Posterior cingulate gyrus (tissue), 11 donors: ENCODE results near the gene ARPC5.
A peak's percentile ranks its signal among the peaks of the same experiment; 100 is the strongest.
"Not testable (repeated sequence)": the region's sequence is repeated elsewhere in the genome, so short reads cannot be mapped to it uniquely, and the experiment has no call there.

ENCODE experiments used
- DNase-seq, 10 donors: peaks; one replicate each; pipeline versions ENCODE4 v3.0.0 to v3.0.0-alpha.2; 2020 to 2021; ENCODE audit warnings: mixed read lengths in 3 of 10
- intact Hi-C: fragments of 100-400 bp; cut with DNase I; formaldehyde crosslinking; loops from one replicate; pipeline ENCODE4 v1.15.1; 2023

The ARPC5 gene

DNA sequence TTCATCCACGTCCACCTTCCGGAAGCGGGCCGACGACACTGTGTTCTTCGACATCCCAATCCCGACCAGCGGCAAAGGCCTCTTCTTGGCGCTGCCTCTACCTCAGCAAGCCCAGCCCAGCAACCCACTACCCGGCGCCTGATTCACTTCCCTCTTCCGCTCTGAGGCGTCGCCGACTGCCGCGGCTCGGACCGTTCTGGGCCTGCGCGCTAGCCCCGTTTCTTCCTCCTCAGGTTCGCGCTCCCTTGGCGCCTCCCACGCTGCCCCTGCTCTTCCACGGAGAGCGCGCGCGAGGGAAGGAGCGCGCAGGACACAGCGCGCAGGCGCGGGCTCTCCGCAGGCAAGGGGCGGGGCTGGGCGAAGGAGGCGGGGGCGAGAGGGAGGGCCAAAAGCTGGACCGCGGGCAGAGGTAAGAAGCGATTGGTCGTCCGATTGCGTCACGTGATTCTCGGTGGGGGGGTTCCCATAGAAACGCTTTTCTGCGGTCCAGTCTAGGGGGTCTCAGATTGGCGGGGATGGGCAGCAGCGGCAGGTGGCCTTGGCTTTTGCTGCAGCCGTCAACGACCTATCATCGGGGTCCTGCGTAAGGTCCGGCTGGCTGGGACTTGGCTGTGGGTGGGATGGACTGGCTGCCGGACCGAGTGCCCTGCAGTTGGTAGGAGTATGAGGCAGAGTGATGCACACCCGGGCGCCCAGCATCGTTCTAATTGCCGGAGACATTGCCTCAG lies at the start of gene ARPC5:
Gene ARPC5, minus strand, starts transcription at position 178 of the 728 bp plus-strand sequence. Its CDS starts 124 bp downstream, at position 54.
- intact Hi-C loops = loop anchor here (5.0 kb wide), 2 partner anchors 163 to 282 kb away; partner anchors contain the start of gene SMG7
- peak; percentile 96 to 100 (median 98) for DNase-seq

GRCh38 chr1:183685112-183685713 lies 49.6 kb upstream of the ARPC5 start:
- no peak for DNase-seq
- intact Hi-C loops = no loop called here

GRCh38 chr1:183679363-183679762 lies 43.8 kb upstream of the ARPC5 start:
- intact Hi-C loops = not testable (repeated sequence)

GRCh38 chr1:183678819-183679218 lies 43.2 kb upstream of the ARPC5 start:
- intact Hi-C loops = no loop called here
- DNase-seq = no peak

More at GRCh38 chr1:183679363-183679762, 43.8 kb upstream of the ARPC5 start:
- DNase-seq = not testable (repeated sequence)

DNA sequence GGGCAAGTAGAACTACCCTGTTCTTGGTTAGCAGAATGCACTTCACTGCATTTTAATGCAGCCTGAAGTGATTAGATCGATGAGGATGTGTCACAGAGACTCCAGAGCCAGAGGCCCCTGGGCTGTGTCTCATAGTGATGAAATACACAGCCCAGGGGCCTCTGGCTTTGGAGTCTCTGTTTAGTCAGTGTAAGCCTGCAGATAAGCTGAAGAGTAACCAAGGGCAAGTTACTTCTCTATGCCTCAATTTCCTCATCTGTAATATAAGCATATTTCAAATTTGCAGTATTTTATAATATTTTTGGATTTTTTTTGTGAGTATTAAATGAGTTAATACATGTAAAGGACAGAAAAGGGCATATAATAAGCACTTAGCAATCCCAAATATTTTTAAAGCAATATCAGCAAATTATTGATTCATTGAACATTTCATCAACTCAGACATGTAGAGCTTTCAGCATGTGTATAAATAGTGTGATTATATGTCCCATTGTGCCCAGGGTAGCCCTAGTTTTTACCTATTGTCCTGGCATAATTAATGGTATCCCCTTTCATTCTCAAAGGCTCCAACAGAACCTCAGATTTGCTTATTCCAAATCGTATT lies 41.1 kb upstream of the ARPC5 start:
- DNase-seq = no peak
- intact Hi-C loops = no loop called here

- intact Hi-C loops = no loop called here
- DNase-seq = no peak
These were observed 40.5 kb upstream of the ARPC5 start for GRCh38 chr1:183675883-183676585.

DNA sequence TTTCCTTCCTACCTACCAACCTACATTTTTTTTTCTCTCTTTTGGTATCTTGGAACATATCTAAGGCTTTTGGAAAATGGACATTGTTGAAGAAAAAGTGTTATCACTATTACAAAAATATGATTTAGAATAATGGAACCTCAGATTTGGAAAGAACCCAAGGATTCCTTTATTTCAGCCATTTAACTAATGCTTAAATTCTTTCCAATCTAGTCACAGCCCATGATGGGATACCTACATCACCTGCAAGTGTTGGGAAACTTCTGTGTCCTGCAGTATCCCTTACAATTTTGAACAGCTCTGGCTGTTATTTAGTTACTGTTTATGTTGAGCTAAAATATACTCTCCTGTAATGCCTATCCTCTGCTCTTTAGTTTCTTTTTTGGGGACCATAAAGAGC lies 39.8 kb upstream of the ARPC5 start:
- DNase-seq = no peak
- intact Hi-C loops = no loop called here

DNA sequence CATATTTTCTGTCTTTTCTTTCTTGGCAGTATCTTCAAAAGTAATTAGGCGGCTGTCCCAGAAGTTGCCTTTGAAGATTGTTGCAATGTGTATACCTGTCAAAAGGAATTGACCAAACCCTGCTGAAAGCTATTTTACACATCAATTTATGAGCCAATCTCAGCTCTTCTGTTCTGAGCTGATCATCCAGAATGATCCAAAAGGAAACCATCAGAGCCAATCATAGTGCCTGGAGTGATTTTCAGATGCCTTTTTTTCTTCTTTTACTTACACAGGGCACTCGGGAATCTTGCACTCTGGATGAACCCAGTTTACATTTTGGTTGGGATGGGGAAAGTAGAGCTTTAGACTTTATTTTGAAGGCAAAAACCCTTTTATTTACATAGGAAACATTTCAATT lies 39.3 kb upstream of the ARPC5 start:
- intact Hi-C loops = no loop called here
- DNase-seq = no peak

- no peak for DNase-seq
- intact Hi-C loops = no loop called here
These were observed 38.8 kb upstream of the ARPC5 start for GRCh38 chr1:183674339-183674738.

DNA sequence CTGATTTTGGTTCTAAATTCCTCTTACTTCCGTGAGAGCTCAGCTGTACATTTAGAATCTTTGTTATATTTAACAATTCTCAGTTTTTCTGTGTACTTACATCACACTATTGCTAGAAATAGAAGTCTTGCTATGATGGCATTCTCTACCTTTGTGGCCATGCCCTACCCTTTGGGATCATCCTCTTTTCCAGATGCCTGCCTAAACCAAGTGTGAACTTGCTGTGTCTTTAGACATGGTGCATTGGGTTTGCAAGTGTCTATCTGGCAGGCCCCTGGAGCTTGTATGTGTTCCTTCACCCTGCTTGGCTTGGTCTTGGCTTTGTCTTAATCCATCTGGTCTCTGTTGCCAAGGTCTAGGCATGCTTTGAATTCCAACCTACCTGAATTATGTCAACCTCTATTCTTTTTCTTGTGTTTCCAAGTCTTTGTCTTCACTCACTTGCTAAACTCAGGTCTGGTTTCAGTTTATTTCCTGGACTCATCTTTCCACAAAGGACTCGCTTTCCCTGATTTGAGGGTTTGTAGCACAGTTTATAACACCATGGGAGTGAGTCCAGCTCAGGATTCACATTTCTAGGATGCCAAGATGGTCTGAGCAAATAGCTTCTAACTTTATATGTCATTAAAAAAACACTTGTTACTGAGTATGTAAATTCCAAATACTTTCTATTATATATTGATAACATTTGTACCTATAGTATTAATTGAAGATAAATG lies 38.2 kb upstream of the ARPC5 start:
- DNase-seq = no peak
- intact Hi-C loops = no loop called here

GRCh38 chr1:183670169-183670568 lies 34.6 kb upstream of the ARPC5 start:
- intact Hi-C loops = no loop called here
- no peak for DNase-seq

DNA sequence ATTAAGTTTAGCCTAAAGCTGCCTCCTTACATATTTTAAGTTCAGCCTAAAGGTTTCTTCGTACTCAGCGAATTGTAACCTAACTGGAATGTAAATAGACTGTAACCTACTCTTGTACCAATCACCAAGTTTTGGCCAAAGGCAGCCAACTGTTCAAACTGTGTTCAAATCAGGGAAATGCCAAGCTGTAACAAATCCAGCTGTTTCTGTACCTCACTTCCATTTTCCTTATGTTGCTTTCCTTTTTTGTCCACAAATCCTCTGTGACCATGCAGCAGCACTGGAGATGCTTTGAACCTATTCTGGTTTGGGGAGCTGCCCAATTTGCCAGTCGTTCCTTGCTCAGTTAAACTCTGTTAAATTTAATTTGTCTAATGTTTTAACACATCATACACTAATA lies 20.8 kb upstream of the ARPC5 start:
- intact Hi-C loops = no loop called here
- no peak for DNase-seq

- peak; percentile 59 to 96 (median 87) for DNase-seq
- intact Hi-C loops = loop anchor here (1.0 kb wide), 1 partner anchor 261 kb away; no protein-coding TSS in a partner anchor
These were observed 20.0 kb upstream of the ARPC5 start for GRCh38 chr1:183655562-183656075.

DNA sequence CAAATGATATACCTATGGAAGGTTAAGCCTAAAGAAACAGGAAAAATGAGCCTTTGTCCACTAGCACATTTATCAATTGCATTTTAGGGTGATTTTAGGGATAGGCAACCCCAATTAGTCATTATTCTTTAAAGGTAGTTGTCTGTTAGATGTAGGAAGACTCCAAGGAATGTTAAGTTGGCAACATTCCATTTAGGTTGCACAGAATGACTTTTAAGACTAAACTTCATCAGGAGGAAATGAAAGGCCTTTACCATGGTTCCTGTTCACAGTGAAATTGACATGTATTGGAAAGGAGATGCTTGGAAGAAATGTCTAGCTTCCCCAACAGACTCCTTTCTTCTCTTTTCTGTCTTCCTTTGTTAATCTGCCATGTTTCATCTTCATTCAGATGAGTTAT lies 19.1 kb upstream of the ARPC5 start:
- DNase-seq = no peak
- intact Hi-C loops = loop anchor here (1.0 kb wide), 1 partner anchor 262 kb away; no protein-coding TSS in a partner anchor

- intact Hi-C loops = no loop called here
- DNase-seq = no peak
These were observed 18.4 kb upstream of the ARPC5 start for GRCh38 chr1:183653876-183654451.

- intact Hi-C loops = no loop called here
- no peak for DNase-seq
These were observed 17.8 kb upstream of the ARPC5 start for GRCh38 chr1:183653462-183653794.

DNA sequence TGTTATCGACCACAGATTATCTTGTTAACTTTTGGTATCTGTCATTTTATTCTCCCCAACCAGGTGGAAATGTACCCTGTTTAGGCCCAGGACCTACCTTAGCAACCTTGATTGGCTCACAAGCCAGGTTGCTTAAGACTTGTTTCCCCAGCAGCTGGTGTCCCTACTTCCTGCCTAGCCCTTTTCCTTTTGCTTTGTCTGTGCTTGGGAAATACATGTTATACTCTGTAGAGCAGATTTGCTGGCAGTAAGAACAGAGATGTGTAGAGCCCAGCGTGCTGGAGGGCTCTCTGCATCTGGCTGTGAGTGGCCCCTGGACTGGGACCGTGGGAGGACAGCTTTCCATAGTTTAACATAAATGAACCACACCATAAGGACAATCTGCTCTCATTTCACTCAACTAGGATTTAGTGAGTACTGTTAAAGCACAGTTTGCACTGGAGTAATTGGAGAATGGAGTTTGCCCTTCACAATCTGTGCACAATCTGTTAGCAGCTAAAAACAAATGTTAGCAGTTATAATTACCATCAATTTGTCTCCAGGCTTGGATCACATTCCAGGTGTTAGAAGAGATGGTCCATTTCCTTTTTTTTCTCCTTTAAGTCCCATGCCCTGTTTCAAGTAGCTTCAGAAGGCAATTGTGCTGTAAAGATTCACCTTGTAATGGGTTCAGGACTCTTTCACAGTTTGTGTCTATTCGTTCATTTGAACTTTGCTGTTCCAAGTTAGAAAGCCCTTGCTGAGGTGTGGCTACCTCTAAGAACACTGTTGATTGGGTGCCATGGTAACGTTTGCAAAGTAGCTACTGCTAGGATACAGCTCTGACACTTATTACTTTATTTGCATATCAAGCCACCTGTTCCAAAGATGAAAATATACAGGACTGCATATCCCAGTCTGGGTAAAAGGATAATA lies 17.2 kb upstream of the ARPC5 start, which contains the start of gene APOBEC4:
Gene APOBEC4, minus strand, starts transcription at position 770 of the 915 bp plus-strand sequence. CDS start 4,535 bp downstream, outside the sequence.
- peak in 3 of 10 donors; percentile 74 to 80 (median 78) for DNase-seq
- intact Hi-C loops = no loop called here

DNA sequence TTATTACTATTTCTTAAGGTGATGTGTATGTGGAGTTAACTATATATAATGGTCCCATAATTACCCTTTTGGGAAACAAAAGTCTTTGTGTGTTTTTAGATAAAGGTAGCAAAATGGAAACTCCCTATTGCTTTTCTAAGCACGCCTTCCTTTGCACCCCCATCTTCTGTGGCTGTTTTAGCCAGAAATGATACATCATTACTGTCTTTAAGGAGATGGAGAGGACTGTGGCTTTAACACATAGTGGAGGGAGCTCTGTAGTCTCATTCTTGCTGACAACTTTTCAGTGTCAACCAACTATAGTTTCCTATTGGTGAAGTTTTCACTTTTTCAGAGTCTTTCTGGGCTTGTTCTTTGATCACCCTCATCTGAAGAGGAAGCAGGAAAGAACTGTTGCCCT lies 16.5 kb upstream of the ARPC5 start:
- DNase-seq = no peak

GRCh38 chr1:183651612-183652011 lies 16.0 kb upstream of the ARPC5 start:
- intact Hi-C loops = no loop called here
- DNase-seq = no peak

More for the DNA sequence above, 16.5 kb upstream of the ARPC5 start:
- intact Hi-C loops = no loop called here
